ENCODE results near the gene PHACTR3.

The PHACTR3 gene

DNA sequence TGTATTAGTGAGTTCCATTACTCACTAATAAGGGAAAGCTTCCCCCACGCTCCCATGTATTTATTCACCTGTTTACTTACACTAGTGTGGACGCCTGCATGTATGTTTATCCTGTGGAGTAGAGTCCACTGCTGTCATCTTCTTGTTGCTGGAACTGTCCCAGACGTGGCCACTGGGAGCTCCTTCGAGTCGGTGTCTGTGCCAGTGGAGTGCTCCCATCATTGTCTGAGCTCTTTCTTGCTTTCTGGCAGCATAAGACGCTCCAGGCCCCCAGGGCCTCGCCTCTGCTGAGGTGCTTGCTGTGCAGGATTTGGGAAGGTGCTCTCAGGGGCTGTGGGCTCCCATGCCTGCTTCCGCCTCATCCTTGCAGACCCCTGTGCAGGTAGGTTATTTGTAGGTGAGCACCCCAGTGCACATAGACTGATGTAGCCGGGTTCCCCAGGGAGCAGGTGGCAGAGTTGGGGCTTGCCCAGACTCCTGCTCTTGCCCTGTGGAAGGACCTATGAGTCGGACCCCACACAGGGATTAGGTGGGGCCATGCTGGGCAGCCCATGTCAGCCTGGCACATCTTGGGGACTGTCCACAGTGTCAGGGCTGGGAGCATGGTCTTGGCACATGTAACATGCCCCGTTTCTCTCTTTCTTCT lies 16.6 kb downstream of the PHACTR3 start:
- no peak for DNase-seq (ENCODE audit: low read depth in 2 of 2)

DNA sequence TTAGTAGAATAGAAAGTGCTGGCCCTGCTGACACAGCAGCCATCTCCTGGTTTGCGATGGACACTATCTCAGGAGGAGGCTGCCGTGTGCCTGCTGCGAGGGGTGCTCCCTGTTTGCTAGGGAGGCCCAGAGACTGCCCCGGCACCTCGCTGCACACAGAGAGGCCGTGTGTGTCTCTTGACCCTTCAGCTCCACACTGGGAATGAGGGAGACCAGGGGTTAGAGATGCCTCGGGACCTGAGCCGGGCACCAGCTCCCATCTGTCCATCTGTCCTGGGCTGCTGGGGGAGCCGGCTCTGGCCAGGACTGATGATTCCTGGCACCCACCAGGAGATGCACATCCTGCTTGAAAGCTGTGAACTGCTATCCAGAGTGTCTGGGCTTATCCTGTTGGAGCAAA lies 18.2 kb downstream of the PHACTR3 start:
- DNase-seq (ENCODE audit: low read depth in 2 of 2), result no peak

DNA sequence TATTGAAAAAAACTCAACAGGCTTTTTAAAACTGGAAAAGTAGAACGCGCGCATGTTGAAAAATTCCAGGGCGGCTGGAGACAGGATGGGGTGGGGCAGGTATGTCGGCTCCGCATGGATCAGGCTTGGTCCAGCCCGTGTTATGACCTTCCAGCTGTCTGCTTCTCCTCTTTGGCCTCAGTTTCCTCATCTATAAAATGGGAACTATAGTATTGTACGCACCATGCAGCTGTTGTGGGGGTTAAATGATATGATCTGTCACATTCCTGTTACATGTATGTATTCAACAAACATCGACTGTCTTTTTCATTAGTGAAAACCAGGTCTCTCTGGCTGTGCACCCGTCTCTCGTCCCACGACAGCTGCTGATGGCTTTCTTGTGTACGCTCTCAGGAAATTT lies 18.8 kb downstream of the PHACTR3 start:
- no peak for DNase-seq (ENCODE audit: low read depth in 2 of 2)

DNA sequence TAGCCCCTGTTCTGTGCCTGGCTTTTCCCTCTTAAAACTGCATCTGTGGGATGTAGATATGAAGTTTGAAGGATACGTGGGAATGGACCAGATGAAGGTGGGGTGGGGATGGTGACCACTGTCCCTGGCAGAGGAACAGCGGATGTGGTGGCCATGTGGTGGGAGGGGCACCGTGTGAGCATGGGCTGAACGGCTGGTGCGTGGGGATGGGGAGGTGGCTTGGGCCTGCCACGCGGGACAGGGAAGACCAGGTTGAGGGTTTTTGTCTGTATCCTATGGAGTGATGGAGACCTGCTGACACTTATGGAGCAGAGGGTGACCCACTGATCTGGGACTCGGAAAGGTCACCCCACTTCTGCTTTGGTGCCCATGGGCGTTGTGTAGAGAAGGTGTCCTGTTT lies 19.2 kb downstream of the PHACTR3 start:
- DNase-seq (ENCODE audit: low read depth in 2 of 2), result no peak

DNA sequence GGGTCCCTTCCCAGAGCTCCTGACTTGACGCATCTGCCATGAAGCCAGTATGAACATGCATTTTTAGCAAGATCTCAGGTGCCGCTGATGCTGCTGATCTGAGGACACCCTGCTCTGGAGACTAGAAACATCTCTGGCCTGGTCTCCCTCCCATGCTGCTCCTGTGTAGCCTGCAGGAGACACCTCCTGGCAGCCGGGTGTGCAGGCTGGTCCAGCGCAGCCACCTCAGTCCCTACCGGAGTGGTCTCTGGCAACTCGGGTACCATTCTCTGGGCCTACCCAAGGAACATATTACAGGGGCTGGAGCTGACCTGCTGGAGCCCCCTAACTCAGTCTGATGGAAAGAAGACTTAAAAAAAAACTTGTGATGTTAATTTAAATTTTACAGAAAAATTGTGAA lies 20.1 kb downstream of the PHACTR3 start:
- no peak for DNase-seq (ENCODE audit: low read depth in 2 of 2)

- no peak for DNase-seq (ENCODE audit: low read depth in 2 of 2)
Measured at GRCh38 chr20:59625214-59625922, 21.0 kb downstream of the PHACTR3 start.

DNA sequence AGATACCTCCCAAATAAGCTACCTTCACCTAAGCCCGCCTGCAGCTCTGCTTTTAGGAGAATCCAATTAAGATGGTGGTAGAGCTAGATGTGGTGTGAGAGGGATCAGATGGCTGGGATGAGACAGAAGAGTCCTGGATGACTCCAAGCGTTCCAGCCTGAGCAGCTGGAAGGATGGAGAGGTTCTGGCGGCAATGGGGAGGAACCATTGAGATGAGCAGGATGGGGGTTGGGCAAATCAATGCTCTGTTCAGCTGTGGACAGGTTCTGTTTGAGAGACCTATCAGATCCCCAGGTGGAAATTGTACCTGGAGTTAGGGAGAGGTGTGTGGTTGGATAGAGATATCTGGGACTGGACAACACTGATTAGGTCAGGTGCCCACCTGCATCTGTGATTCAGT lies 23.0 kb downstream of the PHACTR3 start:
- DNase-seq (ENCODE audit: low read depth in 2 of 2), result no peak

- no peak for DNase-seq (ENCODE audit: low read depth in 2 of 2)
Measured at GRCh38 chr20:59628171-59628570, 23.8 kb downstream of the PHACTR3 start.

DNA sequence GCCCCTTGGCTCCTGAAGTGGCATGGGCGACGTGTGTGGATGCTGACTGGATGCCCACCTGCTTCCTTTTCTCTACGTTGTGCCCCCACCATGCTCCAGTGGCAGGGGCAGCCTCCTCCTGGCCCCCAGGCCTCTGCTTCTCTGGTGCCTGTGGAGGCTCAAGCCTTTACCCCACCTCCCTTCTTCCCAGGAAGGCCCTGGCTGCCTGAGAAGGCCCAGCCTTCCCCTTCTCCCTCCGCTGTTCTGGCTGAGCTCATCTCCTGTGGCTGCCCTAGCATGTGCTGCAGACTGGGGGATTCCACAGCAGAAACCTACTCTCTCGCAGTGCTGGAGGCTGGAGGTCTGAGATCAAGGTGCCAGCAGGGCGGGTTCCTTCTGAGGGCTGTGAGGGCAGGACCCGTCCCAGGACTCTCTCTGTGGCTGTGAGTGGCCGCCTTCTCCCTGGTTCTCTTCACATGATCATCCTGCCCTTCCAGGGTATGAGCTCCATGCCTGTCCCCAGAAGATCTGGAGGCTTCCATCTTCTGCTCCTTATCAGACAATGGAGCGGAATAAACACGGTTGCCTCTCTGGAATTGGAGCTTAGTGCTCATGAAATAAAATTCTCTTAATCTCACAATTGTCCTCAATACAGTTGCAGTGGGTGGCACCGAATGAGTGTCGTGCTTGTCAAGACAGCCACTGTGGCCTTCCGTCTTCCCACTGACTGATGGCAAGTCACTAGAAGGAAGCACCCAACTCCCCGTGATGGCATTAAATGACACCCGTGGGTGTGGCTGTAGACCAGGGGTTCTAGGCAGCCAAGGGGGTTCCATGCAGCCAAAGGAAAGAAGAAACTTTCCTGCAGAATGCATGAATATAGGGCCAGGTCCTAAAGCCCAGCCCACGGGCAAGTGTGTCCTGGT lies 25.1 kb downstream of the PHACTR3 start:
- no peak for DNase-seq (ENCODE audit: low read depth in 2 of 2)

- DNase-seq (ENCODE audit: low read depth in 2 of 2), result no peak
Measured at GRCh38 chr20:59630526-59630925, 26.2 kb downstream of the PHACTR3 start.

DNA sequence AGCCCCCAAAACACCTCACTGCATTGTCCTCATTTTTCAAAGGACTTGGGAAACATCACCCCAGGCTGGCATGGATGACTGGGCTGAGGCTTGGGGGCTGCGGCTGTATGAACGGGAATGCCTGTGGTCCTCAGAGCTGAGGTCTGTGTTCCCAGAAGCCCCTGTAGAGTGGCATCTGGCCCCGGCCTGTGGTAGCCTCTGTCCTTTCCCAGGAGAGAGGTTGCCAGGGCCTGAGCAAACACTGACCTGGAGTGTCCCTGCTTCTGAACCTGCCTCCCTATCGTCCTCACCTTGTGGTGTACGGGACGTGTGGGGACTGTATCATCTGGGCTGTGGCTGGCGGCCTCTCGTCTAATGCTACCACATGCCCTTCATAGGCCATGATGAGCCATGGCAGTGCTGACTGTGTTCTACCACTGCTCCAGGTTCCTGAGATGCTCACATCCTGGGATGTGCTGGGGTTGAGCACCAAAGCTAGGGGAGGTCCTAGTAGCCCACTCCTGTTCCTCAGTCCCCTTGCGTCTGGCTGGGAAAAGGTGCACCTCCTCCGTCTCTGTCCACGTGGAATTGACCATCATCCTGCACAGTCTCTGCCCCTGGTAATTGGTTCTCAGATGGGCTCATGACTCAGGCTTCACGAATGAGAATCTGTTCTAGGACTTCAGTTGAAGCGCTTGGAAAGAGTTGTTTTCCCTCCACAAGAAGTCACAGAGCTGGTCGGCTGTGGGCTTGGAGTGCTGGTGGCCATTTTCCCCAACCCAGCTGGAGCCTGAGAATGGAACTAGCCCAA lies 27.6 kb downstream of the PHACTR3 start:
- DNase-seq (ENCODE audit: low read depth in 2 of 2), result no peak

- no peak for DNase-seq (ENCODE audit: low read depth in 2 of 2)
Measured at GRCh38 chr20:59632541-59633113, 28.3 kb downstream of the PHACTR3 start.

GRCh38 chr20:59633656-59634251 lies 29.4 kb downstream of the PHACTR3 start:
- DNase-seq (ENCODE audit: low read depth in 2 of 2), result no peak

GRCh38 chr20:59634435-59635005 lies 30.2 kb downstream of the PHACTR3 start:
- no peak for DNase-seq (ENCODE audit: low read depth in 2 of 2)

DNA sequence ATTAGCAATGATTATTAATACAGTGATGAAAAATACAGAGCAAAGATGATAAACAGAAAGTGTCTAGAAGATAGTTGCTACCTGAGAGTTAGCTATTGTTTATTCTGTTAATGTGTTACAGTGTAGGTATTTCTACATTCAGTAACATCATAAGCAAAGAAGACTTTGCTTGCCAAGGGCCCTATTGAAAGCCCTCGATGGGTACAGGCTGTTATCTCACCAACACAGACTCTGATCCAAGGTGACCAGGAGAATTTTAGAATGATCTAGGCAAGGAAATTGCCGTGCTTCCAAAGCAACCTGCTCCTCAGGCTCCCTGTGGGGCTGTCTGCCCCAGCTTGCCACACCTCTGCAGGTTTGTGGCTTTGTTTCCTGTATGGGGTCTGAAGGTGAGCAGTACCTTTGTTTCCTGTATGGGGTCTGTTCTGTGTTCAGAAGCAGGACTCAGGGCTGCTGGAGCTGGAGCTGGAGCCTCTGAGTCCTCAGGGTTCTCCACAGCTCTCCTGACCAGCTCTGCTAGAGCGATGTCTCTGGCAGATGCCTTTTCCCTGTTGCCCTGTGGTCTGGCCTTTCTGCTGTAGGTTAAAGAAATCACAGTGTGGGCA lies 32.5 kb downstream of the PHACTR3 start:
- DNase-seq (ENCODE audit: low read depth in 2 of 2), result no peak

DNA sequence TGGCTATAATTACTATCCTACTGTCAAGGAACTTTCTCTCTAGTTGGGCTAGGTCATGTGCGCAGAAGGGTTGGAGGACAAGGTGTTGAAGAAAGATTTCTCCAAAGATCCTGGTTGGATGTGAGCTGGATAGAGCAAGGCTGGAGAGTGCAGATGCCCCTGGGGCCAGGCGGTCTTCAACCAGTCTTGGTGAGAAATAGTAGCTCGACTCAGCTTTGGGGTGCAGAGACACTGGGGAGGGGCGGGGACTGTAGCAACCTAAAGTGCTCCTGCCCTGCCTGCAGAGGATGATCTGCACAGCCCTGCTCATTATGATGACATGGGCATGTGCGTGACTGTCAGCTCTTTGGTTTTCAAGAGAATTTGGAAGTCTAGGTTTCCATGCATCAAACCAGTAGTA lies 35.9 kb downstream of the PHACTR3 start:
- DNase-seq (ENCODE audit: low read depth in 2 of 2), result no peak

- no peak for DNase-seq (ENCODE audit: low read depth in 2 of 2)
Measured at GRCh38 chr20:59643615-59644061, 39.3 kb downstream of the PHACTR3 start.

DNA sequence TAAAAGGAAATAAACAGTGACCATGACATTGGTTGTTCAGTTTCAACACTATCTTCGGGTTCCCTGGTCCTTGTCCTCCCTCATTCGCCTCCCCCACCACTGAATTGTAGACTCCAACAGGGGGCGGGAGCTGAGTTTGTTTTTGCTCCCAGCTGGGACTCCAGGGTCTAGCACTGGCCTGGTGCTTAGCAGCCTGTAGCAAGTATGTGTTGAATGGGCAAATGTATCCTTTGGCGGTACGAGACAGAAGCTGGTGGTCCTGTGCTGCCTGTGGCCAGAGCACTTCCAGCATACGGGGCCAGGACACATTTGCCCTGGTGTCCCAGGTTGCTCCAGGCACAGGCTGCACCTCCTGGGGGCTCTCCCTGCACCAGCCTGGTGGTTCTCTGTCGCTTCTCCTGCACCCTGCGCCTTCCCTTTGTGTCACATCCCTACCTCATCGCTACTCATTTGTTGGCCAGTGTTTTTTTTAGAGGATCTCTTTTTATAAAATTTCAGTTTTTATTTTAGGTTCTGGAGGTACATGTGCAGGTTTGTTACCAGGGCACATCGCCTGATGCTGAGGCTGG lies 40.1 kb downstream of the PHACTR3 start:
- DNase-seq (ENCODE audit: low read depth in 2 of 2), result no peak

DNA sequence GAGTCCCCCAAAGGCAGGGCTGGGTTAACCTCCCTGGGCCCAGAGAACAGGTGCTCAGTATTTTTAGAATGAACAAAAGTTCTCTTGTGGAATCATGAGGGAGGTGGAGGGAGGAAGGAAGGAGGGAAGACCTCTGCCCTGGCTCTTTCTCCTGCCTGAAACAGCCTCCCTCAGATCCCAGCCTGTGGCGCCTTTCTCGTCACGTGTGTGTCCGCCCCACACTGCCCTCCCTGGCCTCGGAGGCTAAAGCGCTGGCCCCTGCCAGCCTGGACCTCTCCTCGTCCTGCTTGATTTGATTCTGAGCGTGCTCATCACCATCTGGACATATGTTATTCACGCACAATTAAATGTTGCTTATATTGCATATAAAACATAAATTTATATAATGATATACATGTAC lies 40.9 kb downstream of the PHACTR3 start:
- no peak for DNase-seq (ENCODE audit: low read depth in 2 of 2)

DNA sequence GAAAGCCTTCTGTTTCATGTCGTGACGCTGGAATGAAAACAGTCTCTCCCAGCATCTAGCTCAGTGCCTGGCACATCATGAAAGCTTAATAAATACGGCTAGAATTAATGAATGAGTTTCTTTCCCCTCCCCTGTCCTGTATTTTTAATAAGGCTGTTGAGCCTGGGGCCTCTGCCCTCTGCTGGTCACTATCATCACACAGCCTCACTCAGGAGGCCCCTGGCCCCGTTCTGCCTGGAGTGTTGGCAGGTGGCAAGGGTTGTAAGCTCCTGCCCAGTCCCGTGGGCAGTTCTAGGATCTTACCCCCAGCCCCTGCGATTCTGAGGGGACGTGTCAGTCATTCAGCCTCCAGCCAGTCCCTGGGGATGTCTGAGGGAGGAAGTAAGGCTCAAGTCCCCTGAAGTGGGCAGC lies 41.4 kb downstream of the PHACTR3 start:
- no peak for DNase-seq (ENCODE audit: low read depth in 2 of 2)
